Astrocyte of the hippocampus (primary cell): ENCODE data around the gene BET1L.
"Not testable (repeated sequence)": the region's sequence is repeated elsewhere in the genome, so short reads cannot be mapped to it uniquely, and the experiment has no call there.

ENCODE experiments used
- DNase-seq: peaks from one replicate; pipeline ENCODE4 v3.0.0; 2011; ENCODE audit warnings: low read depth, low spot score

BET1L gene

DNA sequence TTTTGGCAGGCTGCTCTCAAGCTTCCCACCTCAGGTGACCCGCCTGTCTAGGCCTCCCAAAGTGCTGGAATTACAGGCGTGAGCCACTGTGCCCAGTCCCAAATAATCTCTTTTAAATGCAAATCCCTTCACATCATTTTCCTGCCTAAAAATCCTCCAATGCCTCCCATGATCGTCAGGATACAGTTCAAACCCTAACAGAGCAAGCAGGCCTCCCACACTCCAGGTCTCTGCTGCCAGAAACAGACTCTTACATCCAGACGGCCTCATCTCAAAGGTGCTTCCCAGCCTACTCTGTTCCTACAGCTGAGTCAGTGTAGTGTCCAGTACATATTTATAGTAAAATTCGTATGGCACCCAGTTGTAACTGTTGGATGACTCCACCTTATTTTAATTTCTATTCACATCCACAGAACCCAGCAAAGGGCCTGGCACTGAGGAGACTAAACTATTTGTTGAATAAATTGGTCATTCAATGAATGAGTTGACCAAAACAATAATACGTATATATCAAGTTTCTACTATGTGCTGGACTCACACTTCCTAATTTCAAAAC, 20.7 kb upstream of the BET1L start:
- no peak for DNase-seq

- no peak for DNase-seq
Measured at GRCh38 chr11:225734-226453, 18.7 kb upstream of the BET1L start.

GRCh38 chr11:224424-224823, 17.2 kb upstream of the BET1L start:
- no peak for DNase-seq

- DNase-seq: no peak
Measured at GRCh38 chr11:223884-224283, 16.7 kb upstream of the BET1L start.

DNA sequence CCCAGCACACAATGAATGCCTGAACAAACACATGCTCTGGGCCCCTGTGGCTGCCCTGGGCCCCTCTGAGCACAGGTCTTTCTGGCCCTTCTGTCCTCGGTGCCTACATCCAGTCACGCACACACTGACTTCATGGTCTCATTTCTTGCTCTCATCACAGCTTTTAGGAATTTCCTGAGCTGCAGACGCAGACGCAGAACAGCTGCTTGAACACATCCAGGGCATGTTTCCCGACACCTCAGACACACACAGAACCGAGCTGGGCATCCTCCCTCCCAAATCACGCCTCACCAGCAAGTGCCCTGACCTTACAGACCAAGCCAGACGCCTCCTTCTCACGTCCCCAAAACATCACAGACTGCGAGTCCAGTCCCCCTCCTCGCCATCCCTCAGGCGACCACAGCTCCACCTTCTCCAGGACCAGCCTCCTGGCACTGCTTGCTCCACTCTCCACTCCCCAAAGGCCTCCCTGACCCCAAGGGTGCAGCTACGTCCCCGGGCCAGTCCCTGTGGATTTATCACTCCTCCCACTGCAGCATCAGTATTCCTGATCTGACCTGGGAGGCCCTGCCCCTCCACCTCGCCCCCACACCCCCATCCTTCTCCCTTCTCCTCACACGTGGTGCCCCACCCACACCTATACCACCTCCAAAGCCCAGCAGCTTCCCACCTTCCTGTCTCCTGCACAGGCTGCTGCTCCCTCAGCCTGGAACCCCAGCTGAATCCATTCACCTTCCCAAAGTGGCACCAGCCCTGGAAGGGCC, 16.0 kb upstream of the BET1L start:
- DNase-seq: no peak

DNA sequence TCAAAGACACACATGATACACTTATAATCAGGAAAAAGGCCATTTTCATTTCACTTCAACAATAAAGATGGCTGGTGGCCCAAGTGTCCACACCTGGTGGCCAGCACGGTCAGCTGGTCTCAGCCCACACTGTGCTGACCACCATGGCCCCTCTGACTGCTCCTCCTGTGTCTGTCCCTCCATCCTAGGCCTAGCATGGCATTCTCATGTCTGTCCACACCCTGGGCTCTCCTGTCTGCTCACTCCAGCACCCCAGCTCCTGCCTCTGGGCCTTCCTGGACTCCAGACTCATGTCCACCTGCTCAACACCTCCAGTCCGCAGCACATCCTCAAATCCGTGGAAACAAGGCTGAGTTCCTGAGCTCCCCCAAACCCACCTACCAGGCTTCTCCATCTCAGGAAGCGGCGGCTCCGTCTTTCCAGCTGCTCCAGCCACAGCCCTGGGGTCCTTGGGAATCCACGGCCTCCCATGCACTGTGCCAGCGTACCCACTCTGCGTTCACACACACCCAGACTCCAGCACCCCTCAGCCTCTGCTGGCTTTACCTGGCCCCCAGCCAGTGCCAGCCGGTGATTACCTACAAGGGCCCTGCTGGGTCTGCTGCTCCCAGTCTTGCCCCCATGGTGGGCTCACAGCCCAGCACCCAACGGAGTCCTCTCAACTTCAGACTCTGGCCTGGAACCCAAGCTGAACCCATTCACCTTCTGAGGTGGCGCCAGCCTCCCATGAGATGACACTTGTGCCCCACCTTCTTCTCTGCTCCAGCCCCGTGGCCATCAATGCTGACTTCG, 15.0 kb upstream of the BET1L start:
- no peak for DNase-seq

- no peak for DNase-seq
Measured at GRCh38 chr11:221539-221938, 14.3 kb upstream of the BET1L start.

DNA sequence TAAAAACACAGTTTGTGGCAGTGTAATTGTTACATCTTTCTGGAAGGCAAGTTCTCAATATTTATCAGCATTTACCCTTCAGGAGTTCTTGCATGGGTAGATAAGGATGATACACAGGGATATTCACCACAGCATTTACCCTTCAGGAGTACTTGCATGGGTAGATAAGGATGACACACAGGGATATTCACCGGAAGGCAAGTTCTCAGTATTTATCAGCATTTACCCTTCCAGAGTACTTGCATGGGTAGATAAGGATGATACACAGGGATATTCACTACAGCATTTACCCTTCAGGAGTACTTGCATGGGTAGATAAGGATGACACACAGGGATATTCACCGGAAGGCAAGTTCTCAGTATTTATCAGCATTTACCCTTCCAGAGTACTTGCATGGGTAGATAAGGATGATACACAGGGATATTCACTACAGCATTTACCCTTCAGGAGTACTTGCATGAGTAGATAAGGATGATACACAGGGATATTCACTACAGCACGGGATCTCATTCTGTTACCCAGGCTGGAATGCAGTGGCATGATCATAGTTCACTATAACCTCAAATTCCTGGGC, 13.5 kb upstream of the BET1L start:
- DNase-seq: not testable (repeated sequence)

- no peak for DNase-seq
Measured at GRCh38 chr11:218815-219593, 11.8 kb upstream of the BET1L start.

DNA sequence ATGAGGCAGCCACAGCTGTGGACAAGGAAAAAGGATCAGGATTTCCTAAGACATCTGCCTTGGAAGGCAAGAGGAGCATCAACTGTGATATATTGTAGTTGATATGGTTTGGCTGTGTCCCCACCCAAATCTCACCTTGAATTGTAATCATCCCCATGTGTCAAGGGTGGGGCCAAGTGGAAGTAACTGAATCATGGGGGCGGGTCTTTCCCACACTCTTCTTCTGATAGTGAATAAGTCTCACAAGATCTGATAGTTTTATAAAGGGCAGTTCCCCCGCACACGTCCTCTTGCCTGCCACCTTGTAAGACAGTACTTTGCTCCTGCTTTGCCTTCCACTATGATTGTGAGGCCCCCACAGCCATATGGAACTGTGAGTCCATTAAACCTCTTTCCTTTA, 10.5 kb upstream of the BET1L start:
- no peak for DNase-seq

- DNase-seq: no peak
Measured at GRCh38 chr11:216081-216974, 9.1 kb upstream of the BET1L start.

GRCh38 chr11:215581-216037, 8.4 kb upstream of the BET1L start:
- DNase-seq: no peak

GRCh38 chr11:214083-214482, 6.9 kb upstream of the BET1L start:
- DNase-seq: no peak

DNA sequence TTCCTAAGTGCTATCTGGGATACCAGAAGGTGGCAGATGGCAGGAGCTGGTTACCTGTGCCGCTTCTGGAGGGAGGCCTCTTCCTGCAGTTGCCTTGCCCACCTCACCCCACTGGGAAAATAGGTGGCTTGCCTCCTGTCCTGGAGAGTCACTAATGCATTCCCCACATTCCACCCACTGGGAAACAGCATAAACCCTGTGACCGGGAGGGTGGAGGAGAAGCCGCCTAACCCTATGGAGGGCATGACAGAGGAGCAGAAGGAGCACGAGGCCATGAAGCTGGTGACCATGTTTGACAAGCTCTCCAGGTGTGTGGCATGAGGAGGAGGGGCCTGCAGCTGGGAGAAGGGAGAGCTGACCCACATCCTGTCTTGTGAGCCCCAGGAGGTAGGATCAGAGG, 5.9 kb upstream of the BET1L start:
- no peak for DNase-seq

GRCh38 chr11:212150-213100, 5.2 kb upstream of the BET1L start:
- no peak for DNase-seq

GRCh38 chr11:211741-212140, 4.5 kb upstream of the BET1L start:
- no peak for DNase-seq

DNA sequence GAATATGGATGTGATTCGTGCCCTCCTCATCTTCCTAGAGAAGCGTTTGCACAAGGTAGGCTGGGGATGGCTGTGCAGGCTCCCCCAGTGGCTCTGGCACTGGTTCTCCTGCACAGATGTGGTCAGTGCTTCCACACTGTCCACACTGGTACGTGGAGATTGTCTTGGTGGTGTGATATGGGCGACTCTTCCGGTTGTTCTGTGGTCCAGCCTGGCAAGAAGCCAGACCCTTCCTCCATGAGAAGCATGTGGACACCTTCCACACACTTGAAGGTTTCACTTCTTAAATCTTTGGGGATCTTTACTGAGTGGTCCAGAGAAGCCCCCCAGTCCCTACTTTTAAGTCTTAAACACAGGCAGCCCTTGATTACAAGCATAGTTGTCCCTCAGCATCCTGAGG, 4.1 kb upstream of the BET1L start:
- DNase-seq: no peak

GRCh38 chr11:210803-211180, 3.6 kb upstream of the BET1L start:
- no peak for DNase-seq
